Tracheal epithelial cell (primary cell): ENCODE data around the gene UVSSA. TPM values are rescaled to one million over a fixed set of nuclear protein-coding genes. Genes with fewer than 3 reads are reported as not detected.

ENCODE experiments used
- total RNA-seq: library from RNA; depleted of rRNA; stranded (reverse); fragments of >200 nt; gene quantifications from 2 replicates; pipeline ENCODE4 v1.2.1, GENCODE V29; 2014

Gene UVSSA
- 5.1 and 7.5 TPM in 2 replicates for total RNA-seq

GRCh38 chr4:1346781-1347409, at the start of gene UVSSA:
TSS of gene UVSSA (plus strand) at chr4:1347208. CDS start at chr4:1348092, 884 bp downstream.

GRCh38 chr4:1406394-1406980, 59.5 kb downstream of the UVSSA start, which contains the start of gene NKX1-1:
TSS of gene NKX1-1 (minus strand) at chr4:1406442. CDS start at chr4:1406442, 0 bp downstream.

Other genes starting within 250 kb of the UVSSA start
- gene RNF212, start 233.6 kb upstream of the UVSSA start, total RNA-seq: under 0.01 and 0.64 TPM in 2 replicates
- 2.4 and 7.7 TPM in 2 replicates for gene SPON2, start 174.6 kb upstream of the UVSSA start, total RNA-seq
- gene CTBP1, start 98.1 kb upstream of the UVSSA start, total RNA-seq: 278 and 286 TPM in 2 replicates
- gene MAEA, start 57.3 kb upstream of the UVSSA start, total RNA-seq: 44.3 and 60.0 TPM in 2 replicates
- not detected in 2 replicates for gene NKX1-1, start 59.2 kb downstream of the UVSSA start, total RNA-seq